GM23248 (cell line): ENCODE measurements around the gene APH1A.
"Not testable (repeated sequence)": the region's sequence is repeated elsewhere in the genome, so short reads cannot be mapped to it uniquely, and the experiment has no call there.

Experiments used
- EZH2 ChIP-seq: fragments of 200-600 bp; sonication (generic); IDR thresholded peaks from 2 replicates; pipeline ENCODE4 v1.6.1; 2018; ENCODE audit warnings: antibody characterized with exemption, mild to moderate bottlenecking; ENCODE audit not compliant: insufficient read depth, poor library complexity, severe bottlenecking
- EZH2phosphoT487 ChIP-seq: fragments of 200-600 bp; sonication (generic); IDR thresholded peaks from 2 replicates; pipeline ENCODE4 v1.6.1; 2018; ENCODE audit warnings: antibody characterized with exemption, moderate library complexity, mild to moderate bottlenecking, low read depth; ENCODE audit not compliant: insufficient read depth

DNA sequence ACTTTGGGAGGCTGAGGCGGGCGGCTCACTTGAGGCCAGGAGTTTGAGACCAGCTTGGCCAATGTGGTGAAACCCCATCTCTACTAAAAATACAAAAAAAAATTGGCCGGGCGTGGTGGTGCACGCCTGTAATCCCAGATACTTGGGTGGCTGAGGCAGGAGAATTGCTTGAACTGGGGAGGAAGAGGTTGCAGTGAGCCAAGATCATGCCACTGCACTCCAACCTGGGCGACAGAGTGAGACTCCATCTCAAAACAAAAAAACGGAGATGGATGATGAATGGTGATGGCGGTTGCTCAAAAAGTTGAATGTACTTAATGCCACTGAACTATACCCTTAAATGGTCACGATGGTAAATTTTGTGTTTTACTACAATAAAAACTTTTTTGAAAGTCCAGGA is 39.8 kb upstream of the APH1A start:
- not testable (repeated sequence) for TF ChIP-seq EZH2phosphoT487, EZH2
